Stimulated activated naive CD8-positive, alpha-beta T cell treated with anti-CD3 and anti-CD28 coated beads, Interleukin-15, Interleukin-2, amounts not matched to agents 100 ng/mL and 50 ng/mL, for 24 hours (primary cell): Measurements from ENCODE around the gene FASTKD2.

Source experiments
- H3K27ac Mint-ChIP-seq: one replicate; pipeline ENCODE4 v1.8.0; 2021; ENCODE audit warnings: mild to moderate bottlenecking, mixed read lengths
- H3K27me3 Mint-ChIP-seq: one replicate; pipeline ENCODE4 v1.8.0; 2021; ENCODE audit warnings: mixed read lengths
- H3K36me3 Mint-ChIP-seq: one replicate; pipeline ENCODE4 v1.8.0; 2021; ENCODE audit warnings: low read depth, mixed read lengths
- H3K4me1 Mint-ChIP-seq: one replicate; pipeline ENCODE4 v1.8.0; 2021; ENCODE audit warnings: low read depth, mixed read lengths
- H3K4me3 Mint-ChIP-seq: one replicate; pipeline ENCODE4 v1.8.0; 2021; ENCODE audit warnings: mild to moderate bottlenecking, mixed read lengths
- H3K9me3 Mint-ChIP-seq: one replicate; pipeline ENCODE4 v1.8.0; 2021; ENCODE audit warnings: mixed read lengths

Gene FASTKD2

DNA sequence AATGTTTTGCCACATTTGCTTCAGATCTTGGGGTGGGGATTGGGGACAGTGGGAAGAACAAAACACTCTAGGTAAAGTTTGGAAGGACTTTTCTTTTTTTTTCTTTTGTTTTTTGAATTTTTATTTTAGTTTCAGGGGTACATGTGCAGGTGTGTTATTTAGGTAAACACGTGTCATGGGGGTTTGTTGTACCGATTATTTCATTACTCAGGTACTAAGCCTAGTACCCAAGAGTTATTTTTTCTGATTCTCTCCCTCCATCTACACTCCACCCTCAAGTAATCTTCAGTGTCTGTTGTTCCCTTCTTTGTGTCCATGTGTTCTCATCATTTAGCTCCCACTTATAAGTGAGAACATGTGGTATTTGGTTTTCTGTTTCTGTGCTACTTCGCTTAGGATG, 73.3 kb downstream of the FASTKD2 start:
- Mint-ChIP-seq H3K27ac (no peak overlapping the region), H3K4me1 (no peaks in the 10 kb centered on the region), H3K9me3 (peaks cover 4% of the 10 kb centered on the region), H3K36me3 (no peaks in the 10 kb centered on the region), H3K27me3 (no peaks in the 10 kb centered on the region), H3K4me3 (no peak overlapping the region)

DNA sequence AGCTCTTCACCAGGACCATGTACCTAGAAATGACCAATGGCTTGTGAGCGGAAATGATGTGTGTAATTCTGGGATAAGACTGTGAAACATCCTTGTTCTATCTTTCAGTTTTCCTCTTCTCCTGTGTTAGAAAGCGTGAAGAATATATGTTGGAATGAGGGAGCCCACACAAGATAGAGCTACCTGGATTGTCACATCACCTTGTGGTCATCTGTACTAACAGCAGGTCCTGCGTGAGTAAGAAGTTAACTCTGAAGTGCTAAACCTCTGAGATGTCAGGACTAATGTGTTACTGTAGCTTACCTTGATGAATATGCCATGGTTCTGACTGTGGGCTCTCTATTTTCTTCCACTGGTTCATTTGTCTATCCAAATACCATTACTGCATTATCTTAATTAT, 75.6 kb downstream of the FASTKD2 start:
- H3K27ac Mint-ChIP-seq: no peak overlapping the region
- no peaks in the 10 kb centered on the region for H3K36me3 Mint-ChIP-seq
- H3K27me3 Mint-ChIP-seq: no peaks in the 10 kb centered on the region
- no peak overlapping the region for H3K4me3 Mint-ChIP-seq
- no peaks in the 10 kb centered on the region for H3K4me1 Mint-ChIP-seq
- H3K9me3 Mint-ChIP-seq: no peaks in the 10 kb centered on the region
